ENCODE measurements around the gene SEMA4A. TPM values are rescaled to one million over a fixed set of nuclear protein-coding genes. Genes with fewer than 3 reads are reported as not detected.
A peak's percentile ranks its signal among the peaks of the same experiment; 100 is the strongest.

Gene SEMA4A
- total and polyA plus RNA-seq, 9 of the 15 experiments (the other 6 are each of a cell fraction or from before 2014, with no cell fraction given) = 0.04 to 1.7 (median 0.45) TPM

GRCh38 chr1:156114919-156115513, 38.4 kb upstream of the SEMA4A start (continued):
- no peak for TF ChIP-seq GTF2F1 (IDR thresholded peaks at IDR 0.05; ENCODE audit: low read depth, low read length)
- TF ChIP-seq LCOR (CRISPR knock-in tag; IDR thresholded peaks at IDR 0.05) = 0 out of 2 replicates have a peak, but pooled peaks have one; percentile 15
- TF ChIP-seq E2F6 (IDR thresholded peaks at IDR 0.05; ENCODE audit: borderline replicate concordance in 1 of 2, extremely low read depth in 1 of 2, insufficient read depth in 1 of 2, insufficient read length in 1 of 2, low read depth in 1 of 2, low read length in 1 of 2, poor library complexity in 1 of 2, severe bottlenecking in 1 of 2) = peak in 1 of 2 experiments; percentile 44
- peak; percentile 86 for TF ChIP-seq RBFOX2 (IDR thresholded peaks at IDR 0.05; ENCODE audit: low read depth, low read length)
- 0 out of 2 replicates have a peak, but pooled peaks have one; percentile 12 for TF ChIP-seq NR3C1 (CRISPR knock-in tag; IDR thresholded peaks at IDR 0.05)
- 0 out of 2 replicates have a peak, but pooled peaks have one; percentile 1 for TF ChIP-seq SLC30A9 (CRISPR knock-in tag; IDR thresholded peaks at IDR 0.05)
- peak; percentile 32; the same call in 1 of the 2 replicates for TF ChIP-seq SPI1 (IDR thresholded peaks at IDR 0.05; ENCODE audit: borderline replicate concordance, low read depth, low read length)
- 0 out of 2 replicates have a peak, but pooled peaks have one; percentile 39 for TF ChIP-seq BRD4 (IDR thresholded peaks at IDR 0.05)
- 0 out of 2 replicates have a peak, but pooled peaks have one; percentile 38 for TF ChIP-seq CREB3L1 (IDR thresholded peaks at IDR 0.05; ENCODE audit: borderline replicate concordance, low read depth)
- 0 out of 2 replicates have a peak, but pooled peaks have one; percentile 48 for TF ChIP-seq ZBTB49 (CRISPR knock-in tag; IDR thresholded peaks at IDR 0.05; ENCODE audit: borderline replicate concordance)
- peak; percentile 30 for TF ChIP-seq HNRNPLL (IDR thresholded peaks at IDR 0.05; ENCODE audit: low read depth, low read length, poor library complexity, severe bottlenecking)
- TF ChIP-seq SAFB (IDR thresholded peaks at IDR 0.05; ENCODE audit: borderline replicate concordance, low read depth, low read length) = 0 out of 2 replicates have a peak, but pooled peaks have one; percentile 20
- no peak for TF ChIP-seq ZNF408 (CRISPR knock-in tag; IDR thresholded peaks at IDR 0.05; ENCODE audit: low read depth)
- peak; percentile 87 for TF ChIP-seq ARID4B (CRISPR knock-in tag; IDR thresholded peaks at IDR 0.05)
- TF ChIP-seq ZBTB1 (CRISPR knock-in tag; IDR thresholded peaks at IDR 0.05; ENCODE audit: borderline replicate concordance, low read depth) = peak; percentile 14; the same call in 1 of the 2 replicates
- TF ChIP-seq PHF20 (IDR thresholded peaks at IDR 0.05; ENCODE audit: partially characterized antibody) = peak; percentile 64
- no peak for TF ChIP-seq GABPB2 (CRISPR knock-in tag; conservative IDR thresholded peaks at IDR 0.05)
